Calu3 (cell line): Measurements from ENCODE around the gene SLC25A13. TPM values are rescaled to one million over a fixed set of nuclear protein-coding genes. Genes with fewer than 3 reads are reported as not detected.

Experiments
- BruUV-seq: library from RNA; stranded (reverse); fragments of 400-500 nt; replicated peaks from 2 replicates; lab custom pipeline; 2021; lab: Mats Ljungman, UMichigan
- CTCF ChIA-PET: fragments of 300-600 bp; sonication (Branson Sonifier 250); formaldehyde crosslinking; loops from one replicate; lab custom pipeline; 2022; ENCODE audit warnings: antibody characterized with exemption; lab: Charles Lee
- DNase-seq: peaks from one replicate; pipeline ENCODE4 v3.0.0; 2022
- H3K27ac Mint-ChIP-seq: one replicate; pipeline ENCODE4 v1.8.0; 2022; ENCODE audit warnings: mixed read lengths; ENCODE audit not compliant: unreplicated experiment
- H3K27me3 Mint-ChIP-seq: one replicate; pipeline ENCODE4 v1.8.0; 2022; ENCODE audit warnings: mixed read lengths; ENCODE audit not compliant: unreplicated experiment
- H3K36me3 Mint-ChIP-seq: one replicate; pipeline ENCODE4 v1.8.0; 2022; ENCODE audit warnings: mild to moderate bottlenecking, moderate library complexity, mixed read lengths; ENCODE audit not compliant: insufficient read depth, unreplicated experiment
- H3K4me1 Mint-ChIP-seq: one replicate; pipeline ENCODE4 v1.8.0; 2022; ENCODE audit warnings: mild to moderate bottlenecking, low read depth, mixed read lengths; ENCODE audit not compliant: unreplicated experiment
- H3K4me3 Mint-ChIP-seq: one replicate; pipeline ENCODE4 v1.8.0; 2022; ENCODE audit warnings: mild to moderate bottlenecking, low read depth, moderate library complexity, mixed read lengths; ENCODE audit not compliant: unreplicated experiment
- H3K9me3 Mint-ChIP-seq: one replicate; pipeline ENCODE4 v1.8.0; 2022; ENCODE audit warnings: low read depth, mixed read lengths; ENCODE audit not compliant: unreplicated experiment
- CTCF ChIP-seq: fragments of 200-600 bp; IDR thresholded peaks from one replicate; pipeline ENCODE4 v1.8.0; 2022; ENCODE audit warnings: antibody characterized with exemption; ENCODE audit not compliant: unreplicated experiment
- intact Hi-C: fragments of 100-400 bp; cut with micrococcal nuclease; formaldehyde crosslinking; loops from one replicate; pipeline ENCODE4 v1.10.0; 2022; ENCODE audit not compliant: unreplicated experiment
- total RNA-seq: library from RNA; stranded (reverse); gene quantifications from 2 replicates; pipeline ENCODE4 v1.2.3, GENCODE V29; 2022

SLC25A13 gene
- total RNA-seq, 1 experiment from 2014 or later = 18.1 TPM

DNA sequence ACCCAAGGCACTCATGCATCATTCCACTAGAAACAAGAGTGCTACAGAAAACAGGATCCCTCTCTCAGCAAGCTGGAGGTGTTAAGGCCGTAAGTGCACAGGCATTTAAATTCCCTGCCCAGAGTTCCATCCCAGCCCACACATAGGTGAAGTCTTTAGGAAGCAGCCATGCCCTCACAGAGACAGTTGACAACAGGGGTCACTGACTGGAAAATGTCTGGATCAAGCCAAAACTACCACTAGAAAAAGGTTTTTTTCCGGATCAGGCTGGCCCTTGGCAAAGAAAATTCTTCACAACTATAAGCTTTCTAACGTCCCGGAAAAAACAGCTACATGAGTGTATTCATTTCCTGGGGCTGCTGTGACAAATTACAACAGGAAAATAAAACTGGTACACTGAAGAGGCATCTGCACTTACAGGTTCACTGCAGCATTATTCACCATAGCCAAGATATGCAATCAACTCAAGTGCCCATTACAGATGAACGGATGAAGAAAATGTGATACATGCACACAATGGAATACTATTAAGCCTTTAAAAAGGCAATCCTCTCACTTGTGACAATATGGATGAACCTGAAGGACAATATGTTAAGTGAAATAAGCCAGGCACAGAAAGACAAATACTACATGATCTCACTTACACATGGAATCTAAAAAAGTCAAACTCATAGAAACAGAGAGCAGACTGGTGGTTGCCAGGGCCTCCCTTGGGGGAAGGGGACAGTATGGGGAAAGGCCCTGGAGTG is 52.5 kb downstream of the SLC25A13 start:
- no peak overlapping the region for H3K4me3 Mint-ChIP-seq
- no peaks in the 10 kb centered on the region for H3K36me3 Mint-ChIP-seq
- intact Hi-C loops = no loop called here
- no peak overlapping the region for H3K27ac Mint-ChIP-seq
- H3K9me3 Mint-ChIP-seq = peaks cover 2% of the 10 kb centered on the region
- TF ChIP-seq CTCF = no peak
- CTCF ChIA-PET = no interaction called here
- no peaks in the 10 kb centered on the region for H3K4me1 Mint-ChIP-seq
- H3K27me3 Mint-ChIP-seq = no peaks in the 10 kb centered on the region
- DNase-seq = no peak
- no TSS peak for BruUV-seq

DNA sequence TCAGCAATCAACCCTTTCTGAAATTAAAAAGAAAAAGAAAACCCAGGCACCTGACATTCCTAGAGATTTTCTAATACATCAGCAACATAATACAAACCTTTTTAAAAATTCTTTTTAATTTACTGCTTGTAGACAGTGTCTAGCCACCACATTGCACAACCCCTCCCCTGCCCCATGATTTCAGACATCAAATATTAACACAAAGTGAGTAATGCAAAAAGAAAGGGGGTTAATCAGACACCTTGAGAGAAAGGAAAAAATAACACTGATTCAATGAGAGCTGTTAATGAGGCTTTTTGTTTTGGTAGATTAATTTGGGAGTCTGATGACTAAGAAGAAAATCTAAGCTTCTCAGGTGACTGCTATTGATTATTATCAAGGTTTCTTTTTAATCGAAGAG is 55.3 kb downstream of the SLC25A13 start:
- no peak for DNase-seq
- Mint-ChIP-seq H3K27me3 (no peaks in the 10 kb centered on the region), H3K27ac (no peak overlapping the region), H3K9me3 (peaks cover 2% of the 10 kb centered on the region), H3K4me3 (no peak overlapping the region), H3K36me3 (no peaks in the 10 kb centered on the region), H3K4me1 (no peaks in the 10 kb centered on the region)
- TF ChIP-seq CTCF = no peak
- no TSS peak for BruUV-seq
- CTCF ChIA-PET = no interaction called here
- intact Hi-C loops = no loop called here

DNA sequence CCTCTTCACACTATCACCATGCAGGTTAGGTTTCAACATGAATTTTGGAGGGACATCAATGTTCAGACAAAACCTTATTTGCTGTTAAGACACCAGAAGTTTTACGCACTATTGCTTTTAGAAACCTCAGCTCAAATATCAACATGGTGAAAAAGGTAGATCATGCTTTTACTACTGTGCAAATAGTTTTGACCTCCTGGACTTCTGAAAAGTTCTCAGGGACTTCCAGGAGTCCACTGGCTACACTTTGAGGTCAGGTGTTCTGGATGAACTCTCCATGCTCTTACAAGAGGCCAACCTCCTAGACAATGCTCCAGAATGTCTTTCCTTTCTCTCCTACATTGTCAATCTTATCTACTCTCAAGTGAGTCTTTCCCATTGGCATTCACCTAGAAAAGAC is 55.9 kb downstream of the SLC25A13 start:
- BruUV-seq = no TSS peak
- Mint-ChIP-seq H3K27ac (no peak overlapping the region), H3K27me3 (no peaks in the 10 kb centered on the region), H3K4me1 (no peaks in the 10 kb centered on the region), H3K9me3 (peaks cover 2% of the 10 kb centered on the region), H3K36me3 (no peaks in the 10 kb centered on the region), H3K4me3 (no peak overlapping the region)
- no peak for TF ChIP-seq CTCF
- intact Hi-C loops = no loop called here
- no peak for DNase-seq
- CTCF ChIA-PET = no interaction called here

- H3K4me3 Mint-ChIP-seq = no peak overlapping the region
Measured at GRCh38 chr7:96253964-96254363, 67.9 kb downstream of the SLC25A13 start.

More at GRCh38 chr7:96253964-96254363, 67.9 kb downstream of the SLC25A13 start:
- CTCF ChIA-PET = no interaction called here
- H3K4me1 Mint-ChIP-seq = no peaks in the 10 kb centered on the region
- BruUV-seq = no TSS peak
- peaks cover 11% of the 10 kb centered on the region for H3K9me3 Mint-ChIP-seq
- no peak for TF ChIP-seq CTCF
- no peaks in the 10 kb centered on the region for H3K36me3 Mint-ChIP-seq
- no peak for DNase-seq
- no peaks in the 10 kb centered on the region for H3K27me3 Mint-ChIP-seq
- intact Hi-C loops = no loop called here
- no peak overlapping the region for H3K27ac Mint-ChIP-seq
